Left cardiac atrium (tissue), 4 donors: ENCODE data around the gene PHF13. TPM values are rescaled to one million over a fixed set of nuclear protein-coding genes. Genes with fewer than 3 reads are reported as not detected.
"Not testable (repeated sequence)": the region's sequence is repeated elsewhere in the genome, so short reads cannot be mapped to it uniquely, and the experiment has no call there.

Experiments used
- ATAC-seq, 2 donors: fragments of 200-7000 bp; cut with Tn5 transposase; one replicate each; pipeline ENCODE4 v1.9.1; 2020; ENCODE audit warnings: mild to moderate bottlenecking in 2 of 2, moderate library complexity in 2 of 2
- DNase-seq: peaks from one replicate; pipeline ENCODE4 v3.0.0-alpha.2; 2020
- intact Hi-C, 2 donors: fragments of 100-400 bp; cut with DNase I; formaldehyde crosslinking; loops; one replicate each; pipeline versions ENCODE4 v1.14.1 to v1.15.1; 2022 to 2023
- total RNA-seq, 2 donors: library from RNA; stranded (reverse); fragmentation: NEBNext Ultra II Directional; extraction: Animal tissue kit (Norgen Biotek cat#: 25700); gene quantifications; one replicate each; pipeline ENCODE4 v1.2.1, GENCODE V29; 2021
- donor health status: DM: no; HTN: yes; CAD: no.
- donor health status: DM: no; HTN: yes; CAD: no; lungs with severe emphysema.
- donor health status: DM: yes; HTN: yes; CAD: no.
- donor health status: Dilated cardiomyopathy.

Gene PHF13
- total RNA-seq, 2 donors from 2014 or later: 7.8 to 9.0 TPM

- DNase-seq (no peak), ATAC-seq (no peak)
- intact Hi-C loops: no loop called here
Observed at GRCh38 chr1:6597777-6598131, 15.8 kb upstream of the PHF13 start.

- ATAC-seq: no peak
- DNase-seq: no peak
- intact Hi-C loops: no loop called here
Observed at GRCh38 chr1:6599141-6599975, 14.2 kb upstream of the PHF13 start.

- ATAC-seq, intact Hi-C loops, DNase-seq: not testable (repeated sequence)
Observed at GRCh38 chr1:6599991-6600390, 13.5 kb upstream of the PHF13 start.

GRCh38 chr1:6600410-6601048 is 13.0 kb upstream of the PHF13 start:
- peak in 1 of 2 donors; percentile 0 for ATAC-seq
- intact Hi-C loops: no loop called here
- no peak for DNase-seq

- peak; percentile 79 for DNase-seq
- intact Hi-C loops: no loop called here
- peak; percentile 8 to 40 for ATAC-seq
Observed at GRCh38 chr1:6601049-6601922, 12.2 kb upstream of the PHF13 start.

- intact Hi-C loops: no loop called here
- ATAC-seq: peak; percentile 28 to 38
Observed at GRCh38 chr1:6601923-6602668, 11.4 kb upstream of the PHF13 start.

GRCh38 chr1:6602669-6603237 is 10.8 kb upstream of the PHF13 start, which contains the start of gene KLHL21:
TSS of gene KLHL21 (minus strand) at chr1:6602869. CDS start at chr1:6602817, 52 bp downstream.
- intact Hi-C loops: no loop called here
- peak; percentile 81 to 86 for ATAC-seq
- DNase-seq: peak; percentile 93

More at GRCh38 chr1:6601923-6602668, 11.4 kb upstream of the PHF13 start:
- DNase-seq: peak; percentile 66

GRCh38 chr1:6603238-6603914 is 10.2 kb upstream of the PHF13 start:
- intact Hi-C loops: no loop called here
- DNase-seq (peak; percentile 75), ATAC-seq (peak; percentile 20 to 42)

GRCh38 chr1:6603915-6604558 is 9.5 kb upstream of the PHF13 start:
- intact Hi-C loops: no loop called here
- ATAC-seq: peak; percentile 20 to 29
- DNase-seq: peak; percentile 86

- peak; percentile 66 to 69 for ATAC-seq
- intact Hi-C loops: no loop called here
- peak; percentile 60 for DNase-seq
Observed at GRCh38 chr1:6612641-6613360, 730 bp upstream of the PHF13 start.

GRCh38 chr1:6614019-6614928 is 743 bp downstream of the PHF13 start:
- ATAC-seq (peak; percentile 8 to 21), DNase-seq (peak; percentile 69)
- intact Hi-C loops: no loop called here

- no peak for DNase-seq
- ATAC-seq: no peak
- intact Hi-C loops: no loop called here
Observed at GRCh38 chr1:6614929-6615785, 1.6 kb downstream of the PHF13 start.

- intact Hi-C loops: no loop called here
- ATAC-seq (no peak), DNase-seq (no peak)
Observed at GRCh38 chr1:6619045-6619444, 5.5 kb downstream of the PHF13 start.

- intact Hi-C loops: no loop called here
Observed at GRCh38 chr1:6621429-6622391, 8.2 kb downstream of the PHF13 start.

More at GRCh38 chr1:6621429-6622391, 8.2 kb downstream of the PHF13 start:
- DNase-seq (no peak), ATAC-seq (no peak)
